ENCODE data around the gene PTPN20. TPM values are rescaled to one million over a fixed set of nuclear protein-coding genes. Genes with fewer than 3 reads are reported as not detected.

PTPN20 gene
- total and polyA plus RNA-seq, 5 donors: 6.7 to 26.6 (median 18.7) TPM

DNA sequence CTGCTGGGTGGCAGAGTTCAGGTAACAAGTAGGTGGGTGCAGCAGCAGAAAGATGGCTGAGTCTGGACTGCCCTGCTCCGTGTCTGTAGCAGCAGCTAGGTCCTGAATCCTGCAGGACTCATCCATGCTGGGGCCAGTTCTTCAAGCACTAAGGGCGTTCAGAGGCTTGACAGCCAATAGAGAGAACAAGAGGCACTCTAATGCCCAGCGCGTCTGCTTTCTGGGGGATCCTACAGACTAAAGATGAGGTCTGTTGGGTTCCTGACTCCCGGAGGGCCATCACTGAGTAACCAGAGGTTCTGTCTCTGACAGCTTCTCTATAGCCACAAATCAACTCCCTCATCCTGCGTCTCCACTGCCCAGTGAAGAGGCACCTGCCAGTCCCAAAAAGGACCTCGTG, 125.5 kb downstream of the PTPN20 start:
- Histone ChIP-seq H3K4me3 (ENCODE audit: low read length) (no peak overlapping the region), H3K27ac (ENCODE audit: low read length) (no peak overlapping the region), H3K4me1 (ENCODE audit: control insufficient read depth, insufficient read depth, low read length) (no peaks in the 10 kb centered on the region), H3K27me3 (ENCODE audit: control insufficient read depth, insufficient read depth) (no peaks in the 10 kb centered on the region), H3K9me3 (ENCODE audit: control insufficient read depth, low read length) (no peaks in the 10 kb centered on the region)
- no peak for DNase-seq
- ATAC-seq: no peak
- WGBS: 92% methylated on average over 7 of the region's 7 CpGs
- intact Hi-C loops (cut with DNase I): no loop called here

DNA sequence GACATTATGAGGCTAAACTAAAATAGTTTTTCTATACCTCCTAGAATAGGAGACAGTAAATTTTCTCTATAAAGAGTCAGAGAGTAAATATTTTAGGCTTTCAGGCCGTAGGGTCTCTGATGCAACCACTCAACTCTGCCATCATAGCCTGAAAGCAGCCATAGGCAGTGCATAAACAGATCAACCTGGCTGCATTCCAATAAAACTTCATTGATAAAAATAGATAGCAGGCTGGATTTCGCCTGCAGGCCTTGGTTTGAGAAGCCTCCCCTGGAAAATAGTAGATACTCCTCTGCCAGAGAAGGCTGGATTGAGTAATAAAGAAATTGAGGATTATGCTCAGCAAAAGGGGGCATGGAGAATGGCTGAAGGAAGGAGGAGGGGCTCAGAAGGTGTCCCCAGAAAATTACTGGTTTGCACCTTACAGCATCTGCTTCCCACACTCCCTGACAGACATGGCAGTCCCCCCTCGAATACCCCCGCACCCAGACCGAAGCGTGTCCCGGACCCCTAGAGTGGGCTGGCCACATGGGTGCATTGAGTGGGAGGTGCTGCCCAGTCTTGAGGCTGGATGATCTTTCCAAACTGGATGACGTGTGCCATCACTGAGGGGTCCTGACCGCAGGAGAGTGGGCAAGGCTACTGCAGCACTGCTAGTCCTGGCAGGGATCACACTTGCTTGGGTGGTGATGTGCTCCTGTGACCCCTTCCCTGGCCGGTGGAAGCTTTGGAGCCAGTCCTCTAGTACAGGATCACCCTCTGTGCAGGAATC, 126.6 kb downstream of the PTPN20 start:
- Histone ChIP-seq H3K4me1 (ENCODE audit: control insufficient read depth, insufficient read depth, low read length) (no peaks in the 10 kb centered on the region), H3K27me3 (ENCODE audit: control insufficient read depth, insufficient read depth) (no peaks in the 10 kb centered on the region), H3K9me3 (ENCODE audit: control insufficient read depth, low read length) (no peaks in the 10 kb centered on the region), H3K4me3 (ENCODE audit: low read length) (no peak overlapping the region), H3K27ac (ENCODE audit: low read length) (no peak overlapping the region)
- intact Hi-C loops (cut with DNase I): no loop called here
- ATAC-seq (no peak), DNase-seq (no peak)
- WGBS: 86% methylated on average over 10 of the region's 10 CpGs

DNA sequence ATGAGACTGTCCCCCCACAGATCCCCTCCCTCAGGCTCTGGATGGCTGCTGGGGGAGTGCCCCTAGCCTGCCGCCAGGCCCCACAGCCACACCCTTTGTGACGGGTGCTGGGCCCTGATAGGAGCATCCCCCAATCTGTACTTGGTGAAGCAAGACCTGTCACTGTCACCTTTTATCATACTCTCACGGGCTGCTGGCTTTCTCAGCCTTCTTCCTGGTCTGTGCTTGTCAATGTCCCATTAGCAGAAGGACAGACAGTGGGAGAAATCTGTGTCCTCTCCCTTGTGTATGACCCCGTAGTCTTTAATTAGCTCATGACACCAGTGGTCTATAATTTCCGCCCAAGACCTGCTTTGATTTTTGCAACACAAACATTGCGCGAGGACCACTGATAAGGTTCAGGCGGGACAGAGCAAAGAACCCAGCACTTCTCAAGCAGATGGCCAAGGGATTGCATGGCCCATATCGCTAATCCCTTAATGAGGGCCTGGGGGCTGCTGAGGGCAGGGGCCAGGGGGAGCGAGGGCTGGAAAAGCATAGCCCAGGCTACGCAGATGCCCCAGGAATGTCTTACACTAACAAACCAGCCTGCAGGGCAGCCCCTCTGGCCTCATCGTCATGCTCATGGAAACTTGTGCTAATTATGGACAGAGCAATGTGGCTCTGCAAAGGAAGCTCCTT, 127.8 kb downstream of the PTPN20 start:
- Histone ChIP-seq H3K9me3 (ENCODE audit: control insufficient read depth, low read length) (no peaks in the 10 kb centered on the region), H3K4me1 (ENCODE audit: control insufficient read depth, insufficient read depth, low read length) (no peaks in the 10 kb centered on the region), H3K27ac (ENCODE audit: low read length) (peak overlapping the region; percentile 76), H3K27me3 (ENCODE audit: control insufficient read depth, insufficient read depth) (no peaks in the 10 kb centered on the region), H3K4me3 (ENCODE audit: low read length) (no peak overlapping the region)
- intact Hi-C loops (cut with DNase I): no loop called here
- WGBS: 43% methylated on average over 12 of the region's 12 CpGs
- DNase-seq (no peak), ATAC-seq (peak; percentile 35 to 69)

DNA sequence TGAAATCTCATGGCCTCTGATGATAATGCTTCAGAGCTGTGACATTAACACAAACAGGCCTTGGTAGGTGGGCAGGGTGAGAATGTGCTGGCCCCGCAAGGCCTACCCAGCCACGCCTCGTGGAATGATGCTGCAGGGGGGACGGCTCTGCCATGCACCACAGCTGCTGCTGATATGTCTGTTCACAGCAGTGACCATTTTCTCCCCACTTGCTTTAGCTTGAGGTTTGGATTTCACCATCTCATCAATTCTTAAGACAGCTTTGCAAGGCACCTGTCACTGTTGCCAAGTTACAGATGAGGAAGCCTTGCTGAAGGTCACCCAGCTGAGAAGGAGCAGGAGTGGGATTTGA, 128.3 kb downstream of the PTPN20 start:
- no peaks in the 10 kb centered on the region for H3K4me1 ChIP-seq (ENCODE audit: control insufficient read depth, insufficient read depth, low read length)
- DNase-seq: no peak
- H3K4me3 ChIP-seq (ENCODE audit: low read length): no peak overlapping the region
- intact Hi-C loops (cut with DNase I): no loop called here
- ATAC-seq: no peak
- peak overlapping the region; percentile 76 for H3K27ac ChIP-seq (ENCODE audit: low read length)
- no peaks in the 10 kb centered on the region for H3K9me3 ChIP-seq (ENCODE audit: control insufficient read depth, low read length)
- 69% methylated on average over 4 of the region's 4 CpGs for WGBS
- no peaks in the 10 kb centered on the region for H3K27me3 ChIP-seq (ENCODE audit: control insufficient read depth, insufficient read depth)

DNA sequence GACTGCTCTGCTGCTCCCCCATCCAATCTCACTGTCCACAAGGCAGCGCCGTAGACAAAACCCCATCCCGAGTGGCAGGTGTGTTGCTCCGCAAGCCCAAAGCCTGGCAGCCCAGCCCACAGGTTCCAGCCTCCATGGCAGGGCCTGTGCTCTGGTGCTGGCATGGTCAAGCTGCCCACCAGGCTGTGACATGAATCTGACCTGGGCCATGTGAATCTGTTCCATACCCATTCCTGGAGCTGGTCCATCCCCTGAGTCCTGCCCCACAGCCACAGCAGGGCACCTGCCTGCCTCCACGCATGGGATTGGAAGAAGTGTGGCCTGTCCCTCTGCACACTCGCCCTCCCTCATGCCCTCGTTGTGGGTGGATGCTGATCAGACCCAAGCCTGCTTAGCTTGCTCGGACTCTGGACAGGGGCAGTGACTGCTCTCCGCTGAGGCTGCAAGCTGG, 128.8 kb downstream of the PTPN20 start:
- Histone ChIP-seq H3K4me3 (ENCODE audit: low read length) (no peak overlapping the region), H3K27me3 (ENCODE audit: control insufficient read depth, insufficient read depth) (no peaks in the 10 kb centered on the region), H3K4me1 (ENCODE audit: control insufficient read depth, insufficient read depth, low read length) (no peaks in the 10 kb centered on the region), H3K9me3 (ENCODE audit: control insufficient read depth, low read length) (no peaks in the 10 kb centered on the region), H3K27ac (ENCODE audit: low read length) (no peak overlapping the region)
- WGBS: 92% methylated on average over 9 of the region's 9 CpGs
- intact Hi-C loops (cut with DNase I): no loop called here
- DNase-seq: no peak
- ATAC-seq: no peak

DNA sequence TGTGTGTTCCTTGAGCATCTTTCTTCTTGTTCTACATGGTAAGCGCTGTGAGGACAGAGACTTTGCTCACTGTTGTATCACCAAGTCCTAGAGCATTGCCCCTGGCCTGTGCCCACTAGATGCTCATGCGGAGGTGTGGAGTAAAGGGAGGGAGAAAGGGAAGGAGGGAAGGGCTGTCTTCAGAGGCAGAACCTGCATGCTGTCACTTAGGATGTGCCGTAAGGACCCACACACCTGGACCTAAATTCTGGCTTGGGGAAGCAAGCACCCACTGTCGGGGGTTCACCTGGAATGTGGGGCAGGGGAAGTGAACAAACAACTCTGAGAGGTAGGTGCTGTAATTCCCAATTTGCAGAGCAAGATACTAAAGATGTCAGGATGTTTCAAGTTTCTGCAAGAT, 129.5 kb downstream of the PTPN20 start:
- Histone ChIP-seq H3K9me3 (ENCODE audit: control insufficient read depth, low read length) (no peaks in the 10 kb centered on the region), H3K27me3 (ENCODE audit: control insufficient read depth, insufficient read depth) (no peaks in the 10 kb centered on the region), H3K4me1 (ENCODE audit: control insufficient read depth, insufficient read depth, low read length) (no peaks in the 10 kb centered on the region), H3K4me3 (ENCODE audit: low read length) (no peak overlapping the region), H3K27ac (ENCODE audit: low read length) (no peak overlapping the region)
- intact Hi-C loops (cut with DNase I): no loop called here
- 95% methylated on average over 4 of the region's 4 CpGs for WGBS
- ATAC-seq: no peak
- no peak for DNase-seq

DNA sequence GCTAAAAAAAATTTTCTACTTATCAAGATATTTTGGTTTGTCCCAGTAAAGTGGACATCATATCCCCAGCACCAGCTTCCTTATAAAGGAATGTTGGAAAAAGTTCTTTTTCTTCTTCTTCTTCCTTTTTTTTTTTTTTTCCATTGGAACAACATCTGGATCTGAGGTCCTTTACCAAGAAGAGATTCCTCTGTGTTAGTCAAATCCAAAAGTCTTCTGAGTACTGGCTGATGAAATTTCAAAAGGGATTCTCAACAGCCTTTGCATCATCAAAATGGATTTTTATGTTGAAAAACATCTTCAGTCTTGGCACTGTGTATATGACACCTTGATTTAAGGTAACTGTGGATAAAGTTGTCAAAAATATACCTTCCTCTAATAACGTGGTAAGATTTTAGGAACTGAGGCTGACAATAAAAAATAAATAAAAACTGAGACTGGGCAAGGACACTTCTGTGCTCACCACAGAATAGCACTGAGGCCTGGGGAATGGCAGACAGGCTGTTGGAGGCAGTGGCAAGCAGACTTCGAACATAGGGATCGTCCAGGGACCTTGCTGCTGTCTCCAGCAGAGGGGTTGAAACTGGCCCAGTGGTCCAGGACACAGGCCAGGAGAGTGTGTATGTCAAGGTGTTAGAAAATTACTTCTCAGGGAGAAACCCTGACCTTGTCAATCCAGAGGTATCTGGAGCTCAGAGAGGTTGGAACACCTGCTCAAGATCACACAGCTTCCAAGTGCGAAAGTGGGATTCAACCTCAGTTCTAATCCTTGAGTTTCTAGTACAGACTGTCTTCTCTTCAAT, 130.4 kb downstream of the PTPN20 start:
- Histone ChIP-seq H3K9me3 (ENCODE audit: control insufficient read depth, low read length) (no peaks in the 10 kb centered on the region), H3K4me1 (ENCODE audit: control insufficient read depth, insufficient read depth, low read length) (no peaks in the 10 kb centered on the region), H3K4me3 (ENCODE audit: low read length) (no peak overlapping the region), H3K27ac (ENCODE audit: low read length) (no peak overlapping the region), H3K27me3 (ENCODE audit: control insufficient read depth, insufficient read depth) (no peaks in the 10 kb centered on the region)
- WGBS: 80% methylated on average over 4 of the region's 4 CpGs
- DNase-seq (no peak), ATAC-seq (no peak)
- intact Hi-C loops (cut with DNase I): no loop called here

DNA sequence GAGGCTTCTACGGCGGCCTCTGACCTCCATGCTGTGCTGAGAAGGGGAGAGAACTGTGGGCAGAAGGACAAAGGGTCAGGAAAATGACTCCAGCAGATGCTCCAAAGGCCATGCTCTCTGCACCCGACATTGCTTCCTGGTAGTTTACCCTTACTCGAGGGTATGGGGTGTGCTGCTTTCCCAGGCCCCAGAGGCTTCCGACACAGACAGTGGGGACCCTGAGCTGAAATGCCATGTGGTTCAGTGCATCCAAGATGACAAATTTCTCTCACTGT, 130.9 kb downstream of the PTPN20 start:
- Histone ChIP-seq H3K27me3 (ENCODE audit: control insufficient read depth, insufficient read depth) (no peaks in the 10 kb centered on the region), H3K4me3 (ENCODE audit: low read length) (no peak overlapping the region), H3K9me3 (ENCODE audit: control insufficient read depth, low read length) (no peaks in the 10 kb centered on the region), H3K4me1 (ENCODE audit: control insufficient read depth, insufficient read depth, low read length) (no peaks in the 10 kb centered on the region), H3K27ac (ENCODE audit: low read length) (no peak overlapping the region)
- 85% methylated on average over 5 of the region's 5 CpGs for WGBS
- ATAC-seq (no peak), DNase-seq (no peak)
- intact Hi-C loops (cut with DNase I): no loop called here

DNA sequence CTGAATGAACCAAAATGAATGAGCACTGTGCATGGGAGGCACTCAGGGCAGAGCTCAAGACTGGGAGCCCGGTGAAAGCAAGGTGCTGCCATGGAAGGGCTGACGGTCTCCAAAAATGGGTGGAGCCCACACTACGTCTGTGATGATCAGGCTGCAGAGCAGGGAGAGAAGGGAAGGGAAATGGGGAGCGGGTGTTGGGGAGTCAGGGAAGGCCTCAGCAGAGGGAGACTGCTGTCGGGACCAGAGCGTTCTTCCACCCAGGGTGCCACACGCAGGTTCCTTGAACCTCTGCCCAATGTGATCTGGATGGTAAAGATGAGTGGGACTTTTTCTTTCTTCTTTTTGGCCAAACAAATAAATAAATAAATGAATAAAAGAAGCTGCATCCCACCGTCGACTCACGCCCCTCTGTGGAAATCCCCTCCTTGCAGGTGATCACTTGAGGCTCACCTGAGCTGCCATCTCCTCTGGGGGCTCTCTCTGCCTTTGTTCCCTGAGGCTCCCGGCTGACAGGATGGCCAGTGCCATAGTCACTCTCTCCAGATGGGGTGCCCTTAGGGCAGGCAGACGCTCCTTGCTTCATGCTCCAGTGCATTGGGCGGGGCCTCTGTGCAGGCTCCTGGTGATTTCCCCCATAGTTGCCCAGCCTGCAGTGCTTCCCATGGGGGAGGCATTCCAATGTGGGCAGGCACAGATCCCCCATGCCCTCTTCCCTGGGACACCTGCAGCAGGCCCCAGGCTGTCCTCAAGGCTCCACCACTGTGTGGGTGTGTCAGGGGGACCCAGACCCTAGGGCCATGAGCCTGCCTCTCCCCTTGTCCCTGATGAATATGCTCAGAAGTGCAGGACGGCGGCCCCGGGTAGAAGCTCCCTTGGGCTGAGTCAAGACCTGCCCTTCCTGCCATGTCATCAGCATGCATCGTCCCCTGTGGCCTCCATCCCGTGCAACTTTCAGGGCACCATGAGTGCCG, 131.8 kb downstream of the PTPN20 start:
- Histone ChIP-seq H3K9me3 (ENCODE audit: control insufficient read depth, low read length) (no peaks in the 10 kb centered on the region), H3K4me3 (ENCODE audit: low read length) (no peak overlapping the region), H3K4me1 (ENCODE audit: control insufficient read depth, insufficient read depth, low read length) (no peaks in the 10 kb centered on the region), H3K27ac (ENCODE audit: low read length) (no peak overlapping the region), H3K27me3 (ENCODE audit: control insufficient read depth, insufficient read depth) (no peaks in the 10 kb centered on the region)
- DNase-seq: no peak
- 87% methylated on average over 19 of the region's 19 CpGs for WGBS
- ATAC-seq: no peak
- intact Hi-C loops (cut with DNase I): no loop called here

DNA sequence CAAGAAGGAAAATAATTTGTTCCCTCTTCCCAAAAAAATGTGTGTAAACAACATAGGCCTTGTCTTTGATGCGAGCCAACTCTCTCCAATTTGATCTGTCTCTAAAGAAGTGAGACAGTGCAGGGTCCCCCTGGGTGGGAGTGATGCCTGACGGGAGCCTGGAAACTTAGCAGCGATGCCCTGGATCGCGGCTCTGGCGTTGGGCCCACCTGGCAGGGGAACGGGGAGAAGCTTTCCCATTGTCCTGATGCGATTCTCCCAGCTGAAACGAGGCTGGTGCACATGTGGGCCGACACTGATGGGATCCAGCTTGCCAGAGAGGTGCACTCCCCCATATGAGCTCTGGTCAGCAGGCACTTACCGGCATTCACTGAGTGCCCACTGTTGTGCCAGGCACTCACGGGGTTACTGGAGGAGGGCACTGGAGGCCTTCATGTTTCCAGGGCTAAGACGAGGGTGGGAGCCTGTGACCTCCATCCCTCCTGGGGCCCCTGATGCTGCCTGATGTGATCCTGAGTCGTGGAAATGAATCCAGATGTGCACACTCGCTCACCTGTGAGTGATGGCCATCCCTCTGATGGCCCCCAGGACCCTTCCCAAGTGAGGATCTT, 132.8 kb downstream of the PTPN20 start:
- no peak for DNase-seq

More for the DNA sequence above, 132.8 kb downstream of the PTPN20 start:
- no peak overlapping the region for H3K4me3 ChIP-seq (ENCODE audit: low read length)
- ATAC-seq: no peak
- H3K27ac ChIP-seq (ENCODE audit: low read length): no peak overlapping the region
- intact Hi-C loops (cut with DNase I): no loop called here
- H3K4me1 ChIP-seq (ENCODE audit: control insufficient read depth, insufficient read depth, low read length): no peaks in the 10 kb centered on the region
- H3K9me3 ChIP-seq (ENCODE audit: control insufficient read depth, low read length): no peaks in the 10 kb centered on the region
- WGBS: 76% methylated on average over 15 of the region's 15 CpGs
- H3K27me3 ChIP-seq (ENCODE audit: control insufficient read depth, insufficient read depth): no peaks in the 10 kb centered on the region
